H1 (cell line): ENCODE results near the gene PHRF1. TPM values are rescaled to one million over a fixed set of nuclear protein-coding genes. Genes with fewer than 3 reads are reported as not detected.

Experiments
- BACH1 ChIP-seq: IDR thresholded peaks from 2 replicates; pipeline ENCODE4 v1.6.1; 2012; ENCODE audit warnings: low read length, improper control_type of control experiment
- CBX8 ChIP-seq: fragments of 300-800, 300-1000 bp; sonication (generic); IDR thresholded peaks from 2 replicates; pipeline ENCODE4 v1.7.1; 2016; ENCODE audit warnings: low read depth, low read length, borderline replicate concordance
- CHD1 ChIP-seq: IDR thresholded peaks from 2 replicates; pipeline ENCODE4 v1.6.1; 2012; ENCODE audit warnings: low read depth, low read length, improper control_type of control experiment
- NRF1 ChIP-seq: IDR thresholded peaks from 2 replicates; pipeline ENCODE4 v1.6.1; 2011; ENCODE audit warnings: mild to moderate bottlenecking, low read depth, low read length, improper control_type of control experiment
- PHF8 ChIP-seq: fragments of 200-600 bp; sonication (generic); conservative IDR thresholded peaks from 2 replicates; pipeline ENCODE4 v1.7.1; 2012; ENCODE audit warnings: low read depth, mild to moderate bottlenecking, inconsistent platforms, low read length, moderate library complexity
- SP1 ChIP-seq: IDR thresholded peaks from 2 replicates; pipeline ENCODE4 v1.6.1; 2011; ENCODE audit warnings: low read depth, low read length
- SP2 ChIP-seq: IDR thresholded peaks from 2 replicates; pipeline ENCODE4 v1.6.1; 2012; ENCODE audit warnings: mild to moderate bottlenecking, low read length, inconsistent platforms
- SP4 ChIP-seq: IDR thresholded peaks from 2 replicates; pipeline ENCODE4 v1.6.1; 2012; ENCODE audit warnings: low read length, inconsistent platforms
- SRF ChIP-seq: IDR thresholded peaks from 2 replicates; pipeline ENCODE4 v1.6.1; 2011; ENCODE audit warnings: mild to moderate bottlenecking, low read depth, low read length, moderate library complexity
- TBP ChIP-seq: IDR thresholded peaks from 2 replicates; pipeline ENCODE4 v1.6.1; 2011; ENCODE audit warnings: low read depth, low read length, improper control_type of control experiment
- TEAD4 ChIP-seq: IDR thresholded peaks from 2 replicates; pipeline ENCODE4 v1.6.1; 2012; ENCODE audit warnings: low read depth, low read length, inconsistent platforms, mixed read lengths
- YY1 ChIP-seq: IDR thresholded peaks from 2 replicates; pipeline ENCODE4 v1.6.1; 2011; ENCODE audit warnings: low read depth, mild to moderate bottlenecking, low read length
- polyA plus RNA-seq, 7 experiments: library from polyadenylated mRNA; depleted of rRNA in 3 of 7; stranded (reverse) in 5 of 7; unstranded in 2 of 7; fragments of >200 nt in 5 of 7; fragments of 200-250 nt in 2 of 7; gene quantifications; 1 replicate in 5 of 7; 2 replicates in 1 of 7; 4 replicates in 1 of 7; pipeline versions ENCODE4 v1.2.1 to v1.2.3, GENCODE V29; 2011 to 2013; ENCODE audit warnings: missing spikeins in 2 of 7, mixed read lengths in 2 of 7
- total RNA-seq: library from RNA; stranded (reverse); fragmentation: NEBNext Ultra II Directional; extraction: Animal tissue kit (Norgen Biotek cat#: 25700); gene quantifications from 2 replicates; pipeline ENCODE4 v1.2.1, GENCODE V29; 2021
- TF ChIP-seq, protein P1 (sequence below): fragments of 300-600 bp; sonication (generic); IDR thresholded peaks from 2 replicates; pipeline ENCODE4 v1.7.1; 2012; ENCODE audit warnings: low read length, moderate library complexity, mild to moderate bottlenecking, inconsistent platforms; ENCODE audit not compliant: insufficient replicate concordance

PHRF1 gene
- total and polyA plus RNA-seq, 2 of the 8 experiments (the other 6 are each of a cell fraction or from before 2014, with no cell fraction given) = 13.4 to 37.3 TPM

DNA sequence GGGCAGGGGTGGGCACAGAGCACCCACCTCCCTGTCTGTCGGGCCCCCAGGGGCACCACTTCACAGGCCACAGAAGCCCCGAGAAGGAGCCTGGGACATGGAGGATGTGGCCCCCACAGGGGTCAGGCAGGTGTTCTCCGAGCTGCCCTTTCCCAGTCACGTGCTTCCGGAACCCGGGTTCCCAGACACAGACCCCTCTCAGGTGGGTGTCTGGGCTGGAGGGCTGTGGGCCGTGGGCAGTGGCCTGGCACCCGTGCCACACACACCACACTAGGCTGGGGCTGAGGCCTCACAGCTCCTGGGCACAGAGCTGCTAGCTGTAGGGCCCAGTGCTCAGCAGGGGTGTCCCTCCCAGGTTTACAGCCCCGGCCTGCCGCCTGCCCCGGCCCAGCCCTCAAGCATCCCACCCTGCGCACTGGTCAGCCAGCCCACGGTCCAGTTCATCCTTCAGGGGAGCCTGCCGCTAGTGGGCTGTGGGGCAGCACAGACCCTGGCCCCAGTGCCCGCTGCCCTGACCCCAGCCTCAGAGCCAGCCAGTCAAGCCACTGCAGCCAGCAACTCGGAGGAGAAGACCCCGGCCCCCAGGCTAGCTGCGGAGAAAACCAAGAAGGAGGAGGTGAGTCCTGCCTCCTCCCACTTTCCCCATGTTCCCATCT is 34.0 kb downstream of the PHRF1 start (continued):
- TF ChIP-seq, protein P1, sequence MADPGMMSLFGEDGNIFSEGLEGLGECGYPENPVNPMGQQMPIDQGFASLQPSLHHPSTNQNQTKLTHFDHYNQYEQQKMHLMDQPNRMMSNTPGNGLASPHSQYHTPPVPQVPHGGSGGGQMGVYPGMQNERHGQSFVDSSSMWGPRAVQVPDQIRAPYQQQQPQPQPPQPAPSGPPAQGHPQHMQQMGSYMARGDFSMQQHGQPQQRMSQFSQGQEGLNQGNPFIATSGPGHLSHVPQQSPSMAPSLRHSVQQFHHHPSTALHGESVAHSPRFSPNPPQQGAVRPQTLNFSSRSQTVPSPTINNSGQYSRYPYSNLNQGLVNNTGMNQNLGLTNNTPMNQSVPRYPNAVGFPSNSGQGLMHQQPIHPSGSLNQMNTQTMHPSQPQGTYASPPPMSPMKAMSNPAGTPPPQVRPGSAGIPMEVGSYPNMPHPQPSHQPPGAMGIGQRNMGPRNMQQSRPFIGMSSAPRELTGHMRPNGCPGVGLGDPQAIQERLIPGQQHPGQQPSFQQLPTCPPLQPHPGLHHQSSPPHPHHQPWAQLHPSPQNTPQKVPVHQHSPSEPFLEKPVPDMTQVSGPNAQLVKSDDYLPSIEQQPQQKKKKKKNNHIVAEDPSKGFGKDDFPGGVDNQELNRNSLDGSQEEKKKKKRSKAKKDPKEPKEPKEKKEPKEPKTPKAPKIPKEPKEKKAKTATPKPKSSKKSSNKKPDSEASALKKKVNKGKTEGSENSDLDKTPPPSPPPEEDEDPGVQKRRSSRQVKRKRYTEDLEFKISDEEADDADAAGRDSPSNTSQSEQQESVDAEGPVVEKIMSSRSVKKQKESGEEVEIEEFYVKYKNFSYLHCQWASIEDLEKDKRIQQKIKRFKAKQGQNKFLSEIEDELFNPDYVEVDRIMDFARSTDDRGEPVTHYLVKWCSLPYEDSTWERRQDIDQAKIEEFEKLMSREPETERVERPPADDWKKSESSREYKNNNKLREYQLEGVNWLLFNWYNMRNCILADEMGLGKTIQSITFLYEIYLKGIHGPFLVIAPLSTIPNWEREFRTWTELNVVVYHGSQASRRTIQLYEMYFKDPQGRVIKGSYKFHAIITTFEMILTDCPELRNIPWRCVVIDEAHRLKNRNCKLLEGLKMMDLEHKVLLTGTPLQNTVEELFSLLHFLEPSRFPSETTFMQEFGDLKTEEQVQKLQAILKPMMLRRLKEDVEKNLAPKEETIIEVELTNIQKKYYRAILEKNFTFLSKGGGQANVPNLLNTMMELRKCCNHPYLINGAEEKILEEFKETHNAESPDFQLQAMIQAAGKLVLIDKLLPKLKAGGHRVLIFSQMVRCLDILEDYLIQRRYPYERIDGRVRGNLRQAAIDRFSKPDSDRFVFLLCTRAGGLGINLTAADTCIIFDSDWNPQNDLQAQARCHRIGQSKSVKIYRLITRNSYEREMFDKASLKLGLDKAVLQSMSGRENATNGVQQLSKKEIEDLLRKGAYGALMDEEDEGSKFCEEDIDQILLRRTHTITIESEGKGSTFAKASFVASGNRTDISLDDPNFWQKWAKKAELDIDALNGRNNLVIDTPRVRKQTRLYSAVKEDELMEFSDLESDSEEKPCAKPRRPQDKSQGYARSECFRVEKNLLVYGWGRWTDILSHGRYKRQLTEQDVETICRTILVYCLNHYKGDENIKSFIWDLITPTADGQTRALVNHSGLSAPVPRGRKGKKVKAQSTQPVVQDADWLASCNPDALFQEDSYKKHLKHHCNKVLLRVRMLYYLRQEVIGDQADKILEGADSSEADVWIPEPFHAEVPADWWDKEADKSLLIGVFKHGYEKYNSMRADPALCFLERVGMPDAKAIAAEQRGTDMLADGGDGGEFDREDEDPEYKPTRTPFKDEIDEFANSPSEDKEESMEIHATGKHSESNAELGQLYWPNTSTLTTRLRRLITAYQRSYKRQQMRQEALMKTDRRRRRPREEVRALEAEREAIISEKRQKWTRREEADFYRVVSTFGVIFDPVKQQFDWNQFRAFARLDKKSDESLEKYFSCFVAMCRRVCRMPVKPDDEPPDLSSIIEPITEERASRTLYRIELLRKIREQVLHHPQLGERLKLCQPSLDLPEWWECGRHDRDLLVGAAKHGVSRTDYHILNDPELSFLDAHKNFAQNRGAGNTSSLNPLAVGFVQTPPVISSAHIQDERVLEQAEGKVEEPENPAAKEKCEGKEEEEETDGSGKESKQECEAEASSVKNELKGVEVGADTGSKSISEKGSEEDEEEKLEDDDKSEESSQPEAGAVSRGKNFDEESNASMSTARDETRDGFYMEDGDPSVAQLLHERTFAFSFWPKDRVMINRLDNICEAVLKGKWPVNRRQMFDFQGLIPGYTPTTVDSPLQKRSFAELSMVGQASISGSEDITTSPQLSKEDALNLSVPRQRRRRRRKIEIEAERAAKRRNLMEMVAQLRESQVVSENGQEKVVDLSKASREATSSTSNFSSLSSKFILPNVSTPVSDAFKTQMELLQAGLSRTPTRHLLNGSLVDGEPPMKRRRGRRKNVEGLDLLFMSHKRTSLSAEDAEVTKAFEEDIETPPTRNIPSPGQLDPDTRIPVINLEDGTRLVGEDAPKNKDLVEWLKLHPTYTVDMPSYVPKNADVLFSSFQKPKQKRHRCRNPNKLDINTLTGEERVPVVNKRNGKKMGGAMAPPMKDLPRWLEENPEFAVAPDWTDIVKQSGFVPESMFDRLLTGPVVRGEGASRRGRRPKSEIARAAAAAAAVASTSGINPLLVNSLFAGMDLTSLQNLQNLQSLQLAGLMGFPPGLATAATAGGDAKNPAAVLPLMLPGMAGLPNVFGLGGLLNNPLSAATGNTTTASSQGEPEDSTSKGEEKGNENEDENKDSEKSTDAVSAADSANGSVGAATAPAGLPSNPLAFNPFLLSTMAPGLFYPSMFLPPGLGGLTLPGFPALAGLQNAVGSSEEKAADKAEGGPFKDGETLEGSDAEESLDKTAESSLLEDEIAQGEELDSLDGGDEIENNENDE = no peak
- TF ChIP-seq CBX8 (no peak), TEAD4 (no peak), NRF1 (no peak), BACH1 (no peak), PHF8 (no peak), YY1 (no peak), TBP (no peak), SRF (no peak), SP1 (no peak), SP4 (no peak), CHD1 (no peak), SP2 (no peak)
- TF ChIP-seq, all 59 proteins: peak for 0
